GM19455 (cell line): ENCODE results near the gene PTPRO.

Source experiments
- ATAC-seq: cut with Tn5 transposase; IDR thresholded peaks from one replicate; pipeline ENCODE4 v1.9.1; 2021; ENCODE audit not compliant: unreplicated experiment

PTPRO gene

GRCh38 chr12:15443611-15444010 is 121.3 kb downstream of the PTPRO start:
- no peak for ATAC-seq

- no peak for ATAC-seq
Measured at GRCh38 chr12:15444523-15444922, 122.2 kb downstream of the PTPRO start.

GRCh38 chr12:15446807-15447206 is 124.5 kb downstream of the PTPRO start:
- no peak for ATAC-seq

DNA sequence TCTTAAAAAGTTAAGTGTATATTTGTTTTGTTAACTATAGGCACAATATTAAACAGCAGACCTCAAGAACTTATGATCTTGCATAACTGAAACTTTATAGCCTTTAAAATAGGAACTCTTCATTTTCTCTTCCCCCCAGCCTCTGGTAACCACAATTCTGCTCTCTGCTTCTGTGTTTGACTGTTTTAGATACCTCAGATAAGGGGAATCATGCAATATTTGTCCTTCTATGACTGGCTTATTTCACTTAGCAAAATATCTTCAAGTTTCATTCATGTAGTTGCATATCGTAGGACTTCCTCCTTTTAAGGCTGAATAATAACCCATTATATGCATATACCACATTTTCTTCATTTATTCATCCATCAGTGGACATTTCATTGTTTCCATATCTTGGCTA is 131.3 kb downstream of the PTPRO start:
- peak; percentile 53 for ATAC-seq

GRCh38 chr12:15458008-15458407 is 135.7 kb downstream of the PTPRO start:
- ATAC-seq: no peak

DNA sequence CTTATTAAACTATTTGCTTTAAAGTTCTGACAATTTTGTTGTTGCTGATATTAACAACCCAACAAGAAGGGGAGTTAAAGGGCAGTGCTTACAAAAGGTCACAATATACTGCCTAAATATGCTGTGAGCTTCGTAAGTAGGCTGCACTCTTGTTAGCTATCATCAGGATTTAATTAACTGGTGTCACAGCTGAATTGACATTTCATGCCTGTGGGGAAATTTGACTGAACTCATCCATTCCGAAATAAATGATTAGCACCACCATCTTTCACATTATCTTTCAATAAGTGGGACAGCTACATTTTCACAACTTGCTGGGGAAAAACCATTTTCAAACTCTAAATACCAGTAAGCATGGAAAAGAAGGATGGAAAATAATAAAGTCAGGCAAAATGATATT is 146.6 kb downstream of the PTPRO start:
- no peak for ATAC-seq

DNA sequence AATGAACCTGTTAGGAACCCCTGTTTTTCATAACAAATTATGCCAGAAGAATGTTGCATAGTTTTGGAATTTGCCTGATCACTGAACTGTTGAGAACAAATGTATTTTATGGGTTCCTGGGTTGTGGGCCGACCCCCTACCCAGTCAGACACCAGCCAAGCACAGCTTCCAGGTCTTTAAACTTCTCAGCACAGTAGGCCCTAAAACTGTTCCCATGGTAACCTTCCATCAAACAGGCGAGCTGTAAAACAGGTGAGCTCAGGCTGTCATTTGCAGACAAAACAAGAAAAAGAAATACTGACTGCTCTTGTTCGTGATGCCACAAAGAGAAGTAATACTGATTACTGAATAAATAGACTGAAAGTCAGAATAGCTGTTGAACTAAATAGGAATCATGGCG is 147.0 kb downstream of the PTPRO start:
- ATAC-seq: no peak

GRCh38 chr12:15472036-15472435 is 149.7 kb downstream of the PTPRO start:
- no peak for ATAC-seq

GRCh38 chr12:15474766-15475165 is 152.5 kb downstream of the PTPRO start:
- no peak for ATAC-seq

- ATAC-seq: no peak
Measured at GRCh38 chr12:15477761-15478160, 155.5 kb downstream of the PTPRO start.

- ATAC-seq: no peak
Measured at GRCh38 chr12:15481846-15482245, 159.5 kb downstream of the PTPRO start.

GRCh38 chr12:15485466-15485865 is 163.2 kb downstream of the PTPRO start:
- no peak for ATAC-seq

GRCh38 chr12:15486859-15487258 is 164.6 kb downstream of the PTPRO start:
- no peak for ATAC-seq

DNA sequence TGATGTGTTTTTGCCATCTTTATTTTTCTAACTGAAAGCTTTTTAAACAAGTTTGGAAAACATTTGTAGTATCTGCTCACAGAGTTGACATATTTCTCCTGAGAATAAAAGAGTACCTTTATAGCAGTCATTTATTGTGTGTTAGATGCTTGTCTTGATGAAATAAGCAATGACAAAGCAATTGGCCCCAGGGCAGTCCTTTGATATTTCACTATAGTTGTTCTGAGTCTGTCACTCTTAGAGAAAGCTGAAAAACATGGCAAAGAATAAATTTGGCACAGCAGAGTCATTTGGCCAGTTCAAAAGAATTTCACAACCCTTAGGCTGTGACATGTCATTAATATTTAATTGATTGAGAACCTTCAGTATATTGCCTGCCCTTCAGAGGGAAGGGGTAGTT is 166.2 kb downstream of the PTPRO start:
- no peak for ATAC-seq

- ATAC-seq: peak; percentile 69
Measured at GRCh38 chr12:15494329-15495046, 172.2 kb downstream of the PTPRO start.

DNA sequence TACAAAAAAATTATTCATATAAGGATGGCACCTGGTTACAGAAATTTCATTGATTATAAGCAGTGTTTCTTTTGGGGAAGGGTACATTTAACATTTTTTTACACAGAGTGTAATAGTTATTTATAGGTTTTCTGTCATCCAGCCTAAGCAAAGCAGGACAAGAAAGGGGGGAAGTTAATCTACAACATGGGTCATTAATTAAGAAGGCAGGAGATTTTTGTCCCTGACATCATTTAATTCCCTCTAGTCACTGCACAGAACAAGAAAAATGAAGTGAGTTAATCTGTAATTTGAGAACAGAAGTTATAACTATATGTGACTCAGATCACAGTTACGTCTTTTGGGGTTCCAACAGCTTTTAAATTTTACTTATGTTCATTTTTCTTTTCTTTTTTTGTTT is 173.4 kb downstream of the PTPRO start:
- ATAC-seq: no peak

DNA sequence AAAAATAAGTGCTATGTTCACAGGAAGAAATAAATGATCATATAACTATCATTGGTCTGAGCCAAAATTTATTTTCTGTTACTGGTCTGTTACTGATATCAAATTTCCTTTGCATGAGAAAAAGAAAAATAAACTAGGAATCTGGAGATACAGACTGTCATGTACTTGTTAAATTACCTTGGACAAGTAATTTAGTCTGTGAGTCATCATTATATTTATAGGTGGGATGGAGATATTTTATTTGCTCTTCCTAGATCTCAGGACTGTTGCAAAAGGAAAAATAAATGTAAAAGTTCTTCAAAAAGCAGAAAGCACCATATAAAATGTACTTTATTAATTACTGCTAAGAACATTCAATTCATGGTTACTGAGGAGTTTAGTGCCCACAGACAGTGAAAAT is 174.4 kb downstream of the PTPRO start:
- ATAC-seq: no peak

GRCh38 chr12:15497671-15498292 is 175.5 kb downstream of the PTPRO start:
- ATAC-seq: no peak

- no peak for ATAC-seq
Measured at GRCh38 chr12:15502211-15502610, 179.9 kb downstream of the PTPRO start.

DNA sequence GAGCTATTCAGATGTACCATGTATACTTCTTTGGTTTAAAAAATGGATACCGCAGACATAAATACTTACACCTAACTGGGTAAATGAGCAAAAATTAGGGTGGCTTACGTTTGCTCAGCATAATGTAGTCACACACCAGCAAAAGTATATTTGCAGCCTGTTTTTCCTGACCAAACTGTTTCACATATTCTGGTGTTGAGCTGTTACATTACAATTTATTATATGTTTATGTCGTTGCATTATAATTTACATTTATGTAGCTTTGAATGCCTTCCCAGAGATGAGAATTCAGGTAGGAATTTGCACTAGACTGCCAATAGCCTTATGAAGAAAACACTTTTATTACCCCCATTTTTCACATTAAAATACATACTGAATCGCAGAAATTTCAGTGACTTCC is 183.3 kb downstream of the PTPRO start:
- no peak for ATAC-seq

DNA sequence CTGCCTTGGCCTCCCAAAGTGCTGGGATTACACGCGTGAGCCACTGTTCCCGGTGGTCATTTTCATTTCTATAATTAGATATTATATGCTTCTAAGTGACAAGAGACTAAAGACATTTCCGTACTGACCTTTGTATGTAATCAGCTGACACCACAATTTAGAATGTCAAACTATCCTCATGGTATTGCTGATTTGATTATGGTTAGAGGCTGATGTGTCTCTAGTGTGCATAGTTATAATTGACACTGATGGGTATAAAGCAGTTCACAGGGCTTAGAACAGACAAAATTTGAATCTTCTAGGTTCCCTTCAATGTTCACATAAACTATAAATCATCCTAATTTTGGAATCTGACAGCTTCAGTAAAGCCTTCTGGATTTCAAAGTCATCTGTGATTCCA is 192.7 kb downstream of the PTPRO start:
- ATAC-seq: no peak

DNA sequence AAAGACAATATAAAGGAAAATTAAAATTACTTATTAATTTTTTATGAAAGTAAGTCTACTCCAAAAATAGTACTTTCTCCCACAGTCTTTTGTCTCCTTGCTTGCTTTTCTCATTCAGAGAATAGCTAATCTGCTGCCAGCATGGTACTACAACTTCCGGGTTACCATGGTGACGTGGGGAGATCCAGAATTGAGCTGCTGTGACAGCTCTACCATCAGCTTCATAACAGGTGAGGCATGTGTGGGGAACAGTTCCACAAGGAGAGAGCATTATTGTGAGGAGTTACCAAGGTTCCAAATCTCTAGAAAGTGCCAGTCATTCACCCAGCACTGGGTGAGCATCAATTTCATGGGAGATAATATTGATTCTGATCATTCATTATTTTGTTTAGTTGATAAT is 197.8 kb downstream of the PTPRO start:
- no peak for ATAC-seq

- no peak for ATAC-seq
Measured at GRCh38 chr12:15520844-15521243, 198.5 kb downstream of the PTPRO start.
